Measurements from ENCODE around the gene VSNL1.

GRCh38 chr2:17592731-17593409 lies 52.4 kb downstream of the VSNL1 start:
- TF ChIP-seq CTCF (IDR thresholded peaks at IDR 0.05), result no peak
- TF ChIP-seq POLR2A (IDR thresholded peaks at IDR 0.05), result no peak
- TF ChIP-seq POLR2AphosphoS5 (IDR thresholded peaks at IDR 0.05; ENCODE audit: insufficient read depth in 1 of 2, low read depth in 1 of 2), result peak in 1 of 2 donors; percentile 11

Data from vagina (tissue), 2 donors.